Lung microvascular endothelial cell (primary cell): ENCODE results near the gene ANGPTL7. TPM values are rescaled to one million over a fixed set of nuclear protein-coding genes. Genes with fewer than 3 reads are reported as not detected.
"Not testable (repeated sequence)": the region's sequence is repeated elsewhere in the genome, so short reads cannot be mapped to it uniquely, and the experiment has no call there.

ENCODE experiments used
- DNase-seq, 2 donors: peaks; one replicate each; pipeline versions ENCODE4 v3.0.0 to v3.0.0-alpha.2; 2010; ENCODE audit warnings: low read depth in 2 of 2
- total RNA-seq: library from RNA; depleted of rRNA; stranded (reverse); fragments of >200 nt; gene quantifications from 2 replicates; pipeline ENCODE4 v1.2.1, GENCODE V29; 2014

The ANGPTL7 gene
- total RNA-seq = not detected in 2 replicates

GRCh38 chr1:11188858-11189451 lies at the start of gene ANGPTL7:
Gene ANGPTL7, plus strand, starts transcription at chr1:11189355. Its CDS starts 225 bp downstream, at chr1:11189580.
- DNase-seq = no peak

- peak in 1 of 2 donors; percentile 86 for DNase-seq
Measured at GRCh38 chr1:11142618-11143391, 46.4 kb upstream of the ANGPTL7 start.

- peak in 1 of 2 donors; percentile 69 for DNase-seq
Measured at GRCh38 chr1:11143401-11143800, 45.8 kb upstream of the ANGPTL7 start.

- DNase-seq = peak in 1 of 2 donors; percentile 92
Measured at GRCh38 chr1:11143907-11144306, 45.2 kb upstream of the ANGPTL7 start.

GRCh38 chr1:11144570-11145256 lies 44.4 kb upstream of the ANGPTL7 start:
- no peak for DNase-seq

- no peak for DNase-seq
Measured at GRCh38 chr1:11145741-11146140, 43.4 kb upstream of the ANGPTL7 start.

GRCh38 chr1:11147197-11147770 lies 41.9 kb upstream of the ANGPTL7 start:
- DNase-seq = peak; percentile 61 to 70

GRCh38 chr1:11150326-11150725 lies 38.8 kb upstream of the ANGPTL7 start:
- DNase-seq = no peak

- DNase-seq = no peak
Measured at GRCh38 chr1:11151114-11151513, 38.0 kb upstream of the ANGPTL7 start.

- DNase-seq = no peak
Measured at GRCh38 chr1:11151826-11152612, 37.1 kb upstream of the ANGPTL7 start.

GRCh38 chr1:11152755-11153154 lies 36.4 kb upstream of the ANGPTL7 start:
- DNase-seq = no peak

- DNase-seq = no peak
Measured at GRCh38 chr1:11153184-11153583, 36.0 kb upstream of the ANGPTL7 start.

GRCh38 chr1:11156441-11156840 lies 32.7 kb upstream of the ANGPTL7 start:
- peak; percentile 19 to 46 for DNase-seq

GRCh38 chr1:11156963-11157362 lies 32.2 kb upstream of the ANGPTL7 start:
- no peak for DNase-seq

- no peak for DNase-seq
Measured at GRCh38 chr1:11157394-11157793, 31.8 kb upstream of the ANGPTL7 start.

- no peak for DNase-seq
Measured at GRCh38 chr1:11157867-11158266, 31.3 kb upstream of the ANGPTL7 start.

- DNase-seq = no peak
Measured at GRCh38 chr1:11158291-11158690, 30.9 kb upstream of the ANGPTL7 start.

- peak; percentile 60 to 70 for DNase-seq
Measured at GRCh38 chr1:11158720-11159321, 30.3 kb upstream of the ANGPTL7 start.

GRCh38 chr1:11162752-11163151 lies 26.4 kb upstream of the ANGPTL7 start:
- DNase-seq = not testable (repeated sequence)

- not testable (repeated sequence) for DNase-seq
Measured at GRCh38 chr1:11166744-11167143, 22.4 kb upstream of the ANGPTL7 start.

- no peak for DNase-seq
Measured at GRCh38 chr1:11168731-11169130, 20.4 kb upstream of the ANGPTL7 start.
